ENCODE data around the gene ATP6V0A4. TPM values are rescaled to one million over a fixed set of nuclear protein-coding genes. Genes with fewer than 3 reads are reported as not detected.
"Not testable (repeated sequence)": the region's sequence is repeated elsewhere in the genome, so short reads cannot be mapped to it uniquely, and the experiment has no call there.

ATP6V0A4 gene
- total RNA-seq, 1 experiment from 2014 or later: 0.15 TPM

DNA sequence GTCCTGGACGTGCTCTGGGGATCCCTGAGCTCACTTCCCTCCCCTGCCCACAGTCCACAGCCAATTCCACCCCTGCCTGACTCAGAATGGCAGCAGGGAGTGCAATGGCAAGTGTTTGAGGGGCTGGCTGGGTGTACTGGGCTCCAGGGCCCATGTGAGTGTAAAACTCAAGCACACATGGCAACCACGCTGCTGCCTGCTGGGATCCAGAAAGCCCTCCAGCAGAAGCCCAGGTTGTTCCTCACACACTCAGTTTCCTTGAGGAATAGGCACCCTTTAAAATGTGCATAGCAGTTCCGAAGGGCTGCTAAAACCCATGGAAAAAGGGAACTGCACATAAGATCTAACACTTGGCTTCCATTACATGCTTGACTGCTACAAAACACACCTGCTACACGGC, 11.3 kb upstream of the ATP6V0A4 start:
- no peak for DNase-seq (ENCODE audit: extremely low read depth, low read depth)

- no peak for DNase-seq (ENCODE audit: extremely low read depth, low read depth)
These were observed 6.6 kb upstream of the ATP6V0A4 start for GRCh38 chr7:138804618-138805017.

DNA sequence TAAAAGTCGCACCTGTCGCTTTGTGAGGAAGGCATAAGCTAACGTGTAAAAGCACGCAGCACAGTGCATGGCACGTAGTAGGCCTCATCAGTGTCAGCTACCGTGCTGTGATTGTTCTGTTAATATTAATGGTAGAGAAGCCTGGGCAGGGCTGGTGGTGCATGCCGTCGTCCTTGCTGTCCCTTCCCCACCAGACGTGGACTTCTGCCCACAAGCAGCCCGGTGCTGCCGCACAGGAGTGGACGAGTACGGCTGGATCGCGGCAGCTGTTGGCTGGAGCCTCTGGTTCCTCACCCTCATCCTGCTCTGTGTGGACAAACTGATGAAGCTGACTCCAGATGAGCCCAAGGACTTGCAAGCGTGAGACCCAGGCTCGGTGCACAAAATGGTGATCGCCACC, 4.7 kb upstream of the ATP6V0A4 start:
- no peak for DNase-seq (ENCODE audit: extremely low read depth, low read depth)

DNA sequence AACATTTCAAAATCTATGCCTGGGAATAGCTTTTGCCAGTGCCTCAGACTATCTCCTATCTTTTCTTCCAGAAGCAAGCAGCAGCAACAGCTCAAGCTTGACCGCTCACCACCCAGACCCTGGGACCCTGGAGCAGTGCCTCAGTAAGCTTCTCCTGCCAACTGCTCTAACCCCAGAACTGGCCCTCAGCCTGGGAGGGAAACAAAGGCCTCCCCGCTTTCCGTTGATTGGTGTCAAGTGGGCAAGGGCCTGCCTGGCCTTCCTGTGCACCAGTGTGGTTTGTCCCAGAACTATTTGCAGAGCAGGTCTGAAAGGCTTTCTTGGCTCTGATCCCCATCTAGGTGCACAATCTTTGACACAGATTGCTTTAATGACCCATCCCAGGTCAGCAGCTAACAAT, 3.3 kb upstream of the ATP6V0A4 start:
- no peak for DNase-seq (ENCODE audit: extremely low read depth, low read depth)

GRCh38 chr7:138799336-138800000, 1.5 kb upstream of the ATP6V0A4 start:
- DNase-seq (ENCODE audit: extremely low read depth, low read depth): no peak

GRCh38 chr7:138798836-138799235, 840 bp upstream of the ATP6V0A4 start:
- DNase-seq (ENCODE audit: extremely low read depth, low read depth): no peak

DNA sequence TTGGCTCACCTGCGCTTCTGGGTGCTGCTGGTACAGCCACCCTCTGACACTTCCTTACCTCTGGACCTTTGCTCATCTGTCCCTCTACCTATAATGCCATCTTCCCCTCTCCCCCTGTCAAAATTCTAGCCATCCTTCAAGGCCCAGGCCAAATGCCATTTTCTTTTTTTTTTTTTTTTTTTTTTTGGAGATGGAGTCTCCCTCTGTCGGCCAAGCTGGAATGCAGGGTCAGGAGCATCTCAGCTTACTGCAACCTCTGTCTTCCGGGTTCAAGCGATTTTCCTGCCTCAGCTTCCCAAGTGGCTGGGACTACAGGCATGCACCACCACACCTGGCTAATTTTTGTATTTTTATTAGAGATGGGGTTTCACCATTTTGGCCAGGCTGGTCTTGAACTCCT, 950 bp downstream of the ATP6V0A4 start:
- DNase-seq (ENCODE audit: extremely low read depth, low read depth): not testable (repeated sequence)

DNA sequence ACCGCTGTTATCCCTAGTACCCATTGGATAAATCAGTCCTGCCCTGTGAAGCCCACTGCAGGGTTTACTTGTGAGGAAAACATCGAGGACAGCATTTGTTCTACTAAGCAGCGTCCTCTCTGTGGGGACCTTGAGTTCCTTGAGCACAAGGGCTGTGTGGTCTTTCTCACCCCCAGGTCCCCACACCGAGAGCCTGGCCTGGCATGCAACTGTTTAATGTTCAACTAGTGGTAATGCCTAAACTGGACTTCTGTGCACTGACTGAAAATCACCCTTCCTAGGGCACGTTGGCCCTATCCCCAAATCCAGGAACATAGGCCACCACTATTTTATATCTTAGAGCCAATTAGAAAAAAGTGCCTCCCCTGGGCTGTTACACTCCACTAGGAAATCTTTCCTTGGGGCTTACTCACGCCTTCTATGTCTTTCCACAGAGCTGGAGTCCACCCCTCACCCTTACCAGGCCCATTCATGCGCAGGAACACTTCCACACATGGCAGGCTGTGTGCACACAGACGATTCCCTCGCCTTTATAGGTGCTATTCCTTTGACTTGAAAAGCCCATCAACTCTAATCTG, 1.9 kb downstream of the ATP6V0A4 start:
- no peak for DNase-seq (ENCODE audit: extremely low read depth, low read depth)

DNA sequence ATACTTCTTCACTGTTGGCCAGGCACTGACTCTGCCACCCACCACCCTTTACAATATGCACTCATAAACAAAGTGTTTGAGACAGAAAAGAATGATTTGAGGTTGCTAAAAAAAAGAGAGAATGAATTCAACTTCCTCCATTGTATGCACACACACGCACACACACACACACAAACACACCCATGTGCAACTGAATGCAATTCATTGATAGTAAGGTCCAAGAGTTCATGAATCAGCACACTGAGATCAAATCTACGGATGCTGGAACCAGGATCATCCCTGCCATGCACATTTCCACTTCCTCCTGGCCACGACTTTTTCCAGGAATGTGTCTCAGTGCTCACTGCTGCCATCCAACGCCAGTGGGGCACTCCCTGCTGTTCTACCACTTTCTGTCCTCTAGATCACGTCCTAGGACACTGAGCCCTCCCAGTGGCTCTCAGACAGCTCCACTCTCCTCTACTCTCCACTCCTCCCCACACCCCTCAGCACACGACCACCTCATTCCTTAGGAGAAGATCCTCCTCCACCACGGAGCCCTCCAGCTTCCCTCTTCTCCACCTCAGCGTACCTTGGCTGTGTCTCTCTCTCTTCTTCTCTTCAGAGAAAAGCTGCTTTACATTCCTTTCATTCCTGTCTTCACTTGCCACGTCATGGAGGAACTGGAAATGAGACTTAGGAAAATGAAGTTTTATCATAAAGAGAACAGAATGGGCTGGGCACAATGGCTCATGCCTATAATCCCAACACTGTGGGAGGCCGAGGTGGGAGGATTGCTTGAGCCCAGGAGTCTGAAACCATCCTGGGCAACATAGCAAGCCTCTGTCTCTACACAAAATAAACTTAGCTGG, 12.2 kb downstream of the ATP6V0A4 start:
- peak; percentile 8 for DNase-seq (ENCODE audit: extremely low read depth, low read depth)

GRCh38 chr7:138784692-138785091, 13.3 kb downstream of the ATP6V0A4 start:
- no peak for DNase-seq (ENCODE audit: extremely low read depth, low read depth)

DNA sequence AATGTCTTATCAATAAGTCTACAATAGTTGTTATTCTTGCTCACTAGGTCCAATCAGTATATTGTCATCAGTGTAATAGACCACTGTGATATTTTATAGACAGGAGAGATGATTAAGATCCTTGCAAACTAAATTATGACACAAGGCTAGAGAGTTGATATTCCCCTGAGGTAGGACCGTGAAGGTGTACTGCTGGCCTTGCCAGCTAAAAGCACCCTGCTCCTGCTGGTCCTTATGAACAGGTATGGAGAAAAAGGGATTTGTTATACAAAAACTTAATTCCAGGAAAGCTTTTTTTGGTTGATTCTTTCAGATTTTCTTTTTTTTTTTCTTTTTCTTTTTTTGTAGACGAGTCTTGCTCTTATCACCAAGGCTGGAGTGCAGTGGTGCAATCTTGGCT, 17.0 kb downstream of the ATP6V0A4 start:
- no peak for DNase-seq (ENCODE audit: extremely low read depth, low read depth)

GRCh38 chr7:138776166-138776833, 21.7 kb downstream of the ATP6V0A4 start:
- DNase-seq (ENCODE audit: extremely low read depth, low read depth): no peak

- DNase-seq (ENCODE audit: extremely low read depth, low read depth): no peak
These were observed 24.2 kb downstream of the ATP6V0A4 start for GRCh38 chr7:138773817-138774216.

DNA sequence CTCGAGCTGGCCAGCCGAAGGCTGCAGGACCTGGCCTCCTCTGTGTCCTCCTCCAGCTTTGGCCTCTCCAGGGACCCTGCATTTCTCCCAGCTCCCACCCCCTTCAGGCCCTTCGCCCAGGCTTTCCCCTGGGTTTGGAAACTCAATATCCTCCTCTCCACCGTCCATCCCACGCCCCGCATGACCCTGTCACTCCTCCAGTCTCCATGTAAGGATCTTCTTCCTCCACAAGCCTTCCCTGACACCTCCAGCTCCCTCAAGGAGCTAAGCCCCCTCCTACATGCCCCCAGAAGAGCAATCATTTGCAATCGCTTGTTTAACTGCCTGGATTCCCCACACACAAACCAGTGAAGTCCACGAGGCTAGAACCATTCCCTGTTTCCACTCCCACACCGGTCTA, 24.8 kb downstream of the ATP6V0A4 start:
- no peak for DNase-seq (ENCODE audit: extremely low read depth, low read depth)

DNA sequence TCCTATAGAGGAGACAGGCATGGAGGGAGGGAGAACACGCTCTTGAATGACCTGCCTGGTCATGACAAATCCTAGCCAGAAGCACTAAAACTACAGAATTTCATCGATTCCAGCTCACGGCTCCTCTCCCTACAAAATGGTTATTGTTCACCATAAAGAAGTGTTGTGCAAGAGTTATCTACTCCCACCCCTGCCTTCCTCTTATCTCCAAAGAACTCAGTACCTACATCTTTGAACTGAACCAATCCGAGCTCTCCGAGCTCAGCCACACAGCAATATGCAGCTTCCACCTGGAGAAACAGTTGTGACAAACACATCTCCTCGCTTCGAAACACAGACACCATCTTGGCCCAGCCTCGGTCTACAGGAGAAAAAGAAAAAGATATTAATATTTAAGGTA, 27.1 kb downstream of the ATP6V0A4 start:
- no peak for DNase-seq (ENCODE audit: extremely low read depth, low read depth)

GRCh38 chr7:138768241-138768640, 29.8 kb downstream of the ATP6V0A4 start:
- no peak for DNase-seq (ENCODE audit: extremely low read depth, low read depth)

DNA sequence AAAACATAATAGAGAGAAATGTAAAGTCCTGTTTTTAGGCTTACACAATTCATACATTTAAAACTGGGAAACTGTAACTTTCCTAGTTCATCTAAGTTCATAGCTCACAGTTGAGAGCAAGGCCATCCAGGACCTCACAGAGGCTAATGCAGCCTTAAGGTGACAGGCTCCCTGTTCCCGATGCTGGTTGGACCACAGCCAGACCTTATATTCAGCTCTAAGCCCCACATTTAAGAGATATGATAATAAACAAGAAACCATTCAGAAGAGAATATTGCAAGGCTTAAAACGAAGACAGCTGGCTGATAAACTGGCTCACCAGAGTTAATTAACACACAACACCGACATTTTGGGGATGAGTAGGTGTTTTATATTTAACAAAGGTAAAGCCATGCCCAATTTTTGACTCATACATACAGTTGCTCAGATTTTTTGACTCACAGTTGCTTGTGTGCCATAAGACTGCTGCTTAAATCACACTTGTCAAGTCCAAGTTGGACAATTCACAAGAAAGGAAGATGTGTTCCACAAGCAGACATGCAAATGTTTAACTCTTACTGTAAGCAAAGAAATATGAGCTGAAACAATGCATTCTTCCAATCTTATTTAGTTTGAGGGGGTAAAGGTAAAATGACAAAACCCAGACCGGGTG, 41.3 kb downstream of the ATP6V0A4 start:
- DNase-seq (ENCODE audit: extremely low read depth, low read depth): no peak

GRCh38 chr7:138755842-138756590, 42.0 kb downstream of the ATP6V0A4 start:
- DNase-seq (ENCODE audit: extremely low read depth, low read depth): no peak

GRCh38 chr7:138755331-138755747, 42.7 kb downstream of the ATP6V0A4 start:
- no peak for DNase-seq (ENCODE audit: extremely low read depth, low read depth)

- no peak for DNase-seq (ENCODE audit: extremely low read depth, low read depth)
These were observed 44.4 kb downstream of the ATP6V0A4 start for GRCh38 chr7:138753610-138754009.

All from NCI-H460 (cell line).